ENCODE results near the gene GPR26. TPM values are rescaled to one million over a fixed set of nuclear protein-coding genes. Genes with fewer than 3 reads are reported as not detected.

Gene GPR26
- polyA plus RNA-seq, 1 of the 3 experiments (the other 2 are of a cell fraction), result not detected

- no peaks in the 10 kb centered on the region for H3K36me3 ChIP-seq (replicated peaks in 1 of 2; ENCODE audit: control insufficient read depth in 1 of 2, insufficient read depth in 2 of 2, low read length in 1 of 2)
- H3K9ac ChIP-seq, result no peak overlapping the region
- no peaks in the 10 kb centered on the region for H3K27me3 ChIP-seq (ENCODE audit: insufficient read depth)
- no peak for DNase-seq
- 22% methylated on average over 4 of the region's 5 CpGs for WGBS (ENCODE audit: low lambda C conversion rate)
- H4K20me1 ChIP-seq (ENCODE audit: insufficient read depth), result no peaks in the 10 kb centered on the region
- H3K9me2 ChIP-seq, result no peaks in the 10 kb centered on the region
- ChIA-PET CTCF (interaction anchor here (0.9 kb wide), 1 partner anchor 12 kb away, joined by 3 read pairs; the partner anchor contains the start of gene GPR26), POLR2A (no interaction called here)
- H3K27ac ChIP-seq (ENCODE audit: low read depth in 2 of 2, low read length in 1 of 2), result no peak overlapping the region
- no peaks in the 10 kb centered on the region for H3K79me2 ChIP-seq (ENCODE audit: insufficient read depth)
- H3K4me3 ChIP-seq (ENCODE audit: low read depth in 2 of 2, low read length in 1 of 2), result no peak overlapping the region
- no peaks in the 10 kb centered on the region for H3K4me1 ChIP-seq (ENCODE audit: control insufficient read depth in 1 of 2, insufficient read depth in 2 of 2, low read depth in 1 of 2, low read length in 1 of 2)
- H2AFZ ChIP-seq (ENCODE audit: low read depth), result no peak overlapping the region
- H3K9me3 ChIP-seq, result no peaks in the 10 kb centered on the region
- H3K4me2 ChIP-seq, result no peak overlapping the region
- TF ChIP-seq SMC3 (IDR thresholded peaks at IDR 0.05; ENCODE audit: low read depth, low read length) (no peak), EP300 (IDR thresholded peaks at IDR 0.05; ENCODE audit: borderline replicate concordance in 1 of 2, low read depth in 1 of 2, low read length in 1 of 2) (no peak)
- no peaks in the 10 kb centered on the region for H3F3A ChIP-seq (replicated peaks; ENCODE audit: insufficient read depth)
These were observed 12.2 kb downstream of the GPR26 start for GRCh38 chr10:123678376-123678775.

- Histone ChIP-seq H3K4me3 (ENCODE audit: low read depth in 2 of 2, low read length in 1 of 2) (no peak overlapping the region), H3K9me3 (no peaks in the 10 kb centered on the region), H3K4me2 (no peak overlapping the region), H3K4me1 (ENCODE audit: control insufficient read depth in 1 of 2, insufficient read depth in 2 of 2, low read depth in 1 of 2, low read length in 1 of 2) (no peaks in the 10 kb centered on the region; a peak in 1 of 4 replicates), H3K79me2 (ENCODE audit: insufficient read depth) (no peaks in the 10 kb centered on the region), H3F3A (replicated peaks; ENCODE audit: insufficient read depth) (no peaks in the 10 kb centered on the region), H4K20me1 (ENCODE audit: insufficient read depth) (no peaks in the 10 kb centered on the region), H3K9ac (no peak overlapping the region), H3K27ac (ENCODE audit: low read depth in 2 of 2, low read length in 1 of 2) (no peak overlapping the region), H2AFZ (ENCODE audit: low read depth) (no peak overlapping the region), H3K36me3 (replicated peaks in 1 of 2; ENCODE audit: control insufficient read depth in 1 of 2, insufficient read depth in 2 of 2, low read length in 1 of 2) (no peaks in the 10 kb centered on the region), H3K9me2 (no peaks in the 10 kb centered on the region), H3K27me3 (ENCODE audit: insufficient read depth) (no peaks in the 10 kb centered on the region)
- ChIA-PET POLR2A (no interaction called here), CTCF (no interaction called here)
- no peak for DNase-seq
- no peak for TF ChIP-seq NRF1 (IDR thresholded peaks at IDR 0.05; ENCODE audit: low read depth, low read length)
- no peak for TF ChIP-seq EZH2phosphoT487 (IDR thresholded peaks at IDR 0.05; ENCODE audit: borderline replicate concordance, low read depth)
- TF ChIP-seq YY1 (IDR thresholded peaks at IDR 0.05; ENCODE audit: low read depth), result no peak
- no peak for TF ChIP-seq EP300 (IDR thresholded peaks at IDR 0.05; ENCODE audit: borderline replicate concordance in 1 of 2, low read depth in 1 of 2, low read length in 1 of 2)
- TF ChIP-seq SIN3A (IDR thresholded peaks at IDR 0.05; ENCODE audit: borderline replicate concordance, low read depth, low read length), result no peak
- no peak for TF ChIP-seq TCF12 (IDR thresholded peaks at IDR 0.05)
- no peak for TF ChIP-seq RXRA (IDR thresholded peaks at IDR 0.05; ENCODE audit: borderline replicate concordance, low read depth)
- TF ChIP-seq ELF1 (IDR thresholded peaks at IDR 0.05), result no peak
- no peak for TF ChIP-seq JUND (IDR thresholded peaks at IDR 0.05)
- TF ChIP-seq GATA2 (CRISPR knock-in tag; IDR thresholded peaks at IDR 0.05), result no peak
- TF ChIP-seq GABPA (IDR thresholded peaks at IDR 0.05; ENCODE audit: low read depth), result no peak
- no peak for TF ChIP-seq RCOR1 (IDR thresholded peaks at IDR 0.05; ENCODE audit: low read length)
- TF ChIP-seq FOXM1 (IDR thresholded peaks at IDR 0.05; ENCODE audit: low read depth), result no peak
- no peak for TF ChIP-seq CHD2 (IDR thresholded peaks at IDR 0.05; ENCODE audit: low read length, partially characterized antibody)
- no peak for TF ChIP-seq IRF3 (IDR thresholded peaks at IDR 0.05; ENCODE audit: low read depth, low read length)
- no peak for TF ChIP-seq NFIC (IDR thresholded peaks at IDR 0.05; ENCODE audit: borderline replicate concordance)
- no peak for TF ChIP-seq USF1 (IDR thresholded peaks at IDR 0.05; ENCODE audit: borderline replicate concordance, low read depth)
- no peak for TF ChIP-seq FOXJ3 (CRISPR knock-in tag; IDR thresholded peaks at IDR 0.05)
- TF ChIP-seq RAD21 (IDR thresholded peaks at IDR 0.05; ENCODE audit: low read length), result no peak
- 31% methylated on average over 9 of the region's 9 CpGs for WGBS (ENCODE audit: low lambda C conversion rate)
These were observed 15.1 kb downstream of the GPR26 start for GRCh38 chr10:123681285-123681684.
